Measurements from ENCODE around the gene CD3E. TPM values are rescaled to one million over a fixed set of nuclear protein-coding genes. Genes with fewer than 3 reads are reported as not detected.
"Not testable (repeated sequence)": the region's sequence is repeated elsewhere in the genome, so short reads cannot be mapped to it uniquely, and the experiment has no call there.

Gene CD3E
- total and polyA plus RNA-seq, 11 donors = 0.17 to 12.0 (median 0.45) TPM; not detected in 1

- H3K27me3 ChIP-seq = peaks cover 0 to 14% (median 0%) of the 10 kb centered on the region in 9 donors
- intact Hi-C loops (cut with DNase I) = loop anchor here in 1 of 10 donors (5.0 kb wide), 1 partner anchor 43 kb away; no protein-coding TSS in a partner anchor
Observed at GRCh38 chr11:118304227-118304567, 333 bp upstream of the CD3E start.

GRCh38 chr11:118305726-118306125 is 1.2 kb downstream of the CD3E start:
- intact Hi-C loops (cut with DNase I) = no loop called here
- H3K9me3 ChIP-seq = peaks cover 0 to 4% (median 0%) of the 10 kb centered on the region in 12 donors
- no peak for ATAC-seq
- DNase-seq = no peak
- WGBS, 4 donors = 59 to 71% (median 69%) methylated on average over 8 of the region's 8 CpGs
- peak overlapping the region in 2 of 12 donors; percentile 12 to 56 for H3K4me3 ChIP-seq
- H3K4me1 ChIP-seq = no peaks in the 10 kb centered on the region
- peaks cover 0 to 18% (median 0%) of the 10 kb centered on the region in 9 donors for H3K27me3 ChIP-seq
- H3K27ac ChIP-seq = peak overlapping the region in 1 of 12 donors; percentile 84
- H3K36me3 ChIP-seq = no peaks in the 10 kb centered on the region
- no peak for TF ChIP-seq POLR2A (IDR thresholded peaks at IDR 0.05)
- TF ChIP-seq CTCF (IDR thresholded peaks at IDR 0.05) = no peak

More at GRCh38 chr11:118304227-118304567, 333 bp upstream of the CD3E start:
- Histone ChIP-seq H3K36me3 (no peaks in the 10 kb centered on the region), H3K4me3 (peak overlapping the region in 1 of 12 donors; percentile 56), H3K9me3 (no peaks in the 10 kb centered on the region), H3K4me1 (no peaks in the 10 kb centered on the region), H3K27ac (peak overlapping the region in 1 of 12 donors; percentile 84)
- ATAC-seq (no peak), DNase-seq (no peak)
- WGBS, 4 donors = 39 to 61% (median 49%) methylated on average over 1 of the region's 1 CpG
- TF ChIP-seq CTCF (IDR thresholded peaks at IDR 0.05) (no peak), POLR2A (IDR thresholded peaks at IDR 0.05) (no peak)

- intact Hi-C loops (cut with DNase I) = no loop called here
- TF ChIP-seq POLR2A (IDR thresholded peaks at IDR 0.05) (no peak), CTCF (IDR thresholded peaks at IDR 0.05) (no peak)
- peak overlapping the region in 1 of 12 donors; percentile 55 for H3K27ac ChIP-seq
- ATAC-seq = no peak
- peaks cover 0 to 4% (median 0%) of the 10 kb centered on the region in 12 donors for H3K9me3 ChIP-seq
- WGBS, 4 donors = 76 to 90% (median 88%) methylated on average over 2 of the region's 2 CpGs
- H3K27me3 ChIP-seq = peaks cover 0 to 18% (median 0%) of the 10 kb centered on the region in 9 donors
- DNase-seq = no peak
- no peaks in the 10 kb centered on the region for H3K4me1 ChIP-seq
- H3K4me3 ChIP-seq = peak overlapping the region in 1 of 12 donors; percentile 56
- H3K36me3 ChIP-seq = no peaks in the 10 kb centered on the region
Observed at GRCh38 chr11:118306556-118306955, 2.0 kb downstream of the CD3E start.

- DNase-seq; H3K4me3 ChIP-seq; ATAC-seq; H3K9me3 ChIP-seq; H3K36me3 ChIP-seq; H3K27ac ChIP-seq; intact Hi-C loops (cut with DNase I); H3K4me1 ChIP-seq: not testable (repeated sequence)
- WGBS, 4 donors = 88 to 96% (median 92%) methylated on average over 5 of the region's 5 CpGs
- peaks cover 0 to 39% (median 7%) of the 10 kb centered on the region in 9 donors for H3K27me3 ChIP-seq
Observed at GRCh38 chr11:118308995-118309528, 4.5 kb downstream of the CD3E start.

GRCh38 chr11:118310271-118310670 is 5.7 kb downstream of the CD3E start:
- TF ChIP-seq CTCF (IDR thresholded peaks at IDR 0.05) = no peak
- no peak overlapping the region for H3K27ac ChIP-seq
- peaks cover 0 to 36% (median 12%) of the 10 kb centered on the region in 9 donors for H3K27me3 ChIP-seq
- no peak for ATAC-seq
- intact Hi-C loops (cut with DNase I) = no loop called here
- no peaks in the 10 kb centered on the region for H3K36me3 ChIP-seq
- WGBS, 4 donors = 92 to 94% (median 93%) methylated on average over 3 of the region's 3 CpGs
- H3K9me3 ChIP-seq = peaks cover 0 to 4% (median 0%) of the 10 kb centered on the region in 12 donors
- H3K4me1 ChIP-seq = peaks cover 0 to 4% (median 2%) of the 10 kb centered on the region in 12 donors
- H3K4me3 ChIP-seq = no peak overlapping the region
- no peak for DNase-seq

Measured in heart left ventricle (tissue), 16 donors.